CD4-positive, alpha-beta T cell treated with Interleukin-4 for 1 hour (primary cell): Measurements from ENCODE around the gene OR51V1.
"Not testable (repeated sequence)": the region's sequence is repeated elsewhere in the genome, so short reads cannot be mapped to it uniquely, and the experiment has no call there.

Source experiments
- DNase-seq, 2 donors: peaks; one replicate each; pipeline ENCODE4 v3.0.0-alpha.2; 2020 to 2022

Gene OR51V1

GRCh38 chr11:5229796-5230195 lies 29.3 kb upstream of the OR51V1 start:
- DNase-seq = no peak

GRCh38 chr11:5229356-5229755 lies 28.9 kb upstream of the OR51V1 start:
- DNase-seq = no peak

- no peak for DNase-seq
Observed at GRCh38 chr11:5228124-5228523, 27.6 kb upstream of the OR51V1 start.

GRCh38 chr11:5227681-5228080 lies 27.2 kb upstream of the OR51V1 start:
- DNase-seq = no peak

GRCh38 chr11:5226732-5227310 lies 26.3 kb upstream of the OR51V1 start, which contains the start of gene HBB:
HBB (minus strand) TSS chr11:5227071; CDS start chr11:5227021, 50 bp downstream.
- no peak for DNase-seq

- no peak for DNase-seq
Observed at GRCh38 chr11:5225480-5225871, 25.0 kb upstream of the OR51V1 start.

GRCh38 chr11:5224538-5225479 lies 24.3 kb upstream of the OR51V1 start:
- no peak for DNase-seq

GRCh38 chr11:5223686-5224085 lies 23.2 kb upstream of the OR51V1 start:
- no peak for DNase-seq

GRCh38 chr11:5223146-5223545 lies 22.7 kb upstream of the OR51V1 start:
- DNase-seq = no peak

- DNase-seq = no peak
Observed at GRCh38 chr11:5210376-5210885, 9.9 kb upstream of the OR51V1 start.

- no peak for DNase-seq
Observed at GRCh38 chr11:5204787-5205186, 4.3 kb upstream of the OR51V1 start.

GRCh38 chr11:5203366-5203765 lies 2.9 kb upstream of the OR51V1 start:
- no peak for DNase-seq

GRCh38 chr11:5198285-5198684 lies 2.2 kb downstream of the OR51V1 start:
- no peak for DNase-seq

- DNase-seq = no peak
Observed at GRCh38 chr11:5197536-5197935, 2.9 kb downstream of the OR51V1 start.

- DNase-seq = no peak
Observed at GRCh38 chr11:5196731-5197130, 3.8 kb downstream of the OR51V1 start.

GRCh38 chr11:5196067-5196466 lies 4.4 kb downstream of the OR51V1 start:
- DNase-seq = no peak

GRCh38 chr11:5192738-5193137 lies 7.7 kb downstream of the OR51V1 start:
- no peak for DNase-seq

- no peak for DNase-seq
Observed at GRCh38 chr11:5188201-5188600, 12.3 kb downstream of the OR51V1 start.

- no peak for DNase-seq
Observed at GRCh38 chr11:5178046-5178837, 22.2 kb downstream of the OR51V1 start.

GRCh38 chr11:5174934-5175333 lies 25.5 kb downstream of the OR51V1 start:
- no peak for DNase-seq

GRCh38 chr11:5171856-5172255 lies 28.6 kb downstream of the OR51V1 start:
- no peak for DNase-seq

GRCh38 chr11:5165898-5166297 lies 34.6 kb downstream of the OR51V1 start:
- DNase-seq = not testable (repeated sequence)

- DNase-seq = not testable (repeated sequence)
Observed at GRCh38 chr11:5164807-5165206, 35.7 kb downstream of the OR51V1 start.
